Central memory CD8-positive, alpha-beta T cell (primary cell): ENCODE results near the gene SH2D4B.

Experiments
- ATAC-seq: fragments of 150-1000 bp; cut with Tn5 transposase; replicated peaks from 2 replicates; pipeline ENCODE4 v1.10.0; 2022; ENCODE audit warnings: mild to moderate bottlenecking, moderate FRiP score, moderate number of reproducible peaks; ENCODE audit not compliant: poor library complexity, severe bottlenecking; ENCODE audit errors: extremely low read depth
- DNase-seq, 2 donors: peaks; one replicate each; pipeline ENCODE4 v3.0.0; 2021; ENCODE audit warnings: low spot score in 2 of 2
- H3K27ac Mint-ChIP-seq: one replicate; pipeline ENCODE4 v1.8.0; 2022; ENCODE audit warnings: low read depth, mild to moderate bottlenecking, moderate library complexity, mixed read lengths
- H3K27me3 Mint-ChIP-seq: one replicate; pipeline ENCODE4 v1.8.0; 2022; ENCODE audit warnings: mixed read lengths
- H3K36me3 Mint-ChIP-seq: one replicate; pipeline ENCODE4 v1.8.0; 2022; ENCODE audit warnings: mild to moderate bottlenecking, moderate library complexity, mixed read lengths; ENCODE audit not compliant: insufficient read depth
- H3K4me1 Mint-ChIP-seq: one replicate; pipeline ENCODE4 v1.8.0; 2022; ENCODE audit warnings: mixed read lengths
- H3K4me3 Mint-ChIP-seq: one replicate; pipeline ENCODE4 v1.8.0; 2022; ENCODE audit warnings: mild to moderate bottlenecking, moderate library complexity, mixed read lengths
- H3K9me3 Mint-ChIP-seq: one replicate; pipeline ENCODE4 v1.8.0; 2022; ENCODE audit warnings: mixed read lengths

SH2D4B gene

DNA sequence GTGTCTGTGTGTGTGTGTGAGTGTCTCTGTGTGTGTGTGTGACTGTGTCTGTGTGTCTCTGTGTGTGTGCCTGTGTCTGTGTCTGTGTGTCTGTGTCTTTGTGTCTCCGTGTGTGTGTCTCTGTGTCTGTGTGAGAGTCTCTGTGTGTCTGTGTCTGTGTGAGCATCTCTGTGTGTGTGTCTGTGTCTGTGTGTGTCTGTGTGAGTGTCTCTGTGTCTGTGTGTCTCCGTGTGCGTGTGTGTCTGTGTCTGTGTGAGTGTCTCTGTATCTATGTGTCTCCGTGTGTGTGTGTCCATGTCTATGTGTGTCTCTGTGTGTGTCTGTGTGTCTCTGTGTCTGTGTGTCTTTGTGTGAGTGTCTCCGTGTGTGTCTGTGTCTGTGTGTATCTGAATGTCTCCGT is 120.4 kb downstream of the SH2D4B start:
- Mint-ChIP-seq H3K4me3 (no peak overlapping the region), H3K27ac (no peak overlapping the region), H3K9me3 (no peaks in the 10 kb centered on the region), H3K27me3 (peaks cover 12% of the 10 kb centered on the region), H3K36me3 (no peaks in the 10 kb centered on the region), H3K4me1 (peaks cover 5% of the 10 kb centered on the region)
- no peak for DNase-seq
- ATAC-seq, result no peak

DNA sequence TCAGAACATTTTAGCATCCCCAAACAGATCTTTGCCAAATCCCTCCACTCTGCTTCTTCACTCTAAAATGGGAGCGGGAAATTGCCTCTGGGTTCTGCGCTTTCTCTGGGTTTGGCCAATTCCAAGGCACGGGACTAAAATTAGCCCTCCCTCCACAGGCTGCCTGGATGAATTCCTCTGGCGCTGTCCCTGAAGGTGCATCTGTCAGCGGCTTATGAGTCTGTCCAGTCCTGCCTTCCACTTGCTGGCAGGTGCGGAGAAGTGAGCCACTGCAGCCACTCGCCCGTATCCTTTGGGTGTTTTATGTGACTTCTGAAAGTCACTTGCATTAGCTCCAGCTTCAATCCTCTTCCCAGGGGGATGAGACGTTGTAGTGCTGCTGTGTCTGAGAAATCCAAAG is 121.6 kb downstream of the SH2D4B start:
- DNase-seq, result no peak

DNA sequence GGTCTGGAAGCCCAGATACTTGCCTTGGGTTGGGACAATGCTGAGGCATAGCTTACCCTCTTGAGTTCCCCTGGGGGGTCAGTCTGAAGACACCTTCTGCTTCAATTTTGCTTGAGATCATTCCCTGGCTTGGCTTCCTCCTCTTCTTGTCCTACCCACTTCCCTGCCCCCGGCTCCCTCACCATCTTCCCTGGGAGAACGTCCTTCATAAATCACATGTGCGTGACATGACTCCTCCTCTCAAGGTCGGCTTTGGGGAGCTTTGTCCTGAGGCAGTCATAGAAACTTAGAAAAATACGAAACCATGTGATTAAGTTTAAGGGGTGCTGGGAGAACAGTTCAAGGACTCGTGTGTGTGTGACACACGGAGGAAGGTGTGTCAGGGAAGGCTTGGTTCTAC is 122.6 kb downstream of the SH2D4B start:
- ATAC-seq (no peak), DNase-seq (no peak)
- Mint-ChIP-seq H3K4me1 (peaks cover 5% of the 10 kb centered on the region), H3K27me3 (peaks cover 22% of the 10 kb centered on the region), H3K36me3 (no peaks in the 10 kb centered on the region), H3K27ac (no peak overlapping the region), H3K4me3 (no peak overlapping the region), H3K9me3 (no peaks in the 10 kb centered on the region)

More for the DNA sequence above, 121.6 kb downstream of the SH2D4B start:
- H3K9me3 Mint-ChIP-seq, result no peaks in the 10 kb centered on the region
- no peak overlapping the region for H3K4me3 Mint-ChIP-seq
- no peak for ATAC-seq
- H3K36me3 Mint-ChIP-seq, result no peaks in the 10 kb centered on the region
- H3K27me3 Mint-ChIP-seq, result peaks cover 19% of the 10 kb centered on the region
- H3K27ac Mint-ChIP-seq, result no peak overlapping the region
- H3K4me1 Mint-ChIP-seq, result peaks cover 5% of the 10 kb centered on the region

DNA sequence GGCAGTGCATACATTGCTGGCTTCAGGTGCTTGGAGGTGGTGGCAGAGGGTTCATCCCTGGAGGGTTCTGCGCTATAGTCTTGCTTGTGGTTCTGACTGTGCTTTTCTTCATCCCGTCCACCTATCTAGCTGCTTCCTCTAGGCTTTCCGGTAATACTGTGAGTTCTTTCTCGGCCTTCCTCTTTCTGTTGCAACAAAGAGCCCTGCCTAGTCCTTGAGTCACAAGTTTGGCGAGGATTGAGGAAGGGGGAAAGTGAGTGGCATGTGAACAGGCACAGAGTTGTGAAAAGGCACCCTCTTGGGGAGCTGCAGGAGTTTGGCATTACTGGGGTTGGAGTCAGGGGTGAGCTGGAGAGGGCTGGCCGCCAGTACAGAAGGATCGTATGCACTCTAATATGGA is 123.0 kb downstream of the SH2D4B start:
- Mint-ChIP-seq H3K36me3 (no peaks in the 10 kb centered on the region), H3K27ac (no peak overlapping the region), H3K4me1 (peaks cover 5% of the 10 kb centered on the region), H3K4me3 (no peak overlapping the region), H3K27me3 (peaks cover 27% of the 10 kb centered on the region), H3K9me3 (no peaks in the 10 kb centered on the region)
- ATAC-seq (no peak), DNase-seq (no peak)

DNA sequence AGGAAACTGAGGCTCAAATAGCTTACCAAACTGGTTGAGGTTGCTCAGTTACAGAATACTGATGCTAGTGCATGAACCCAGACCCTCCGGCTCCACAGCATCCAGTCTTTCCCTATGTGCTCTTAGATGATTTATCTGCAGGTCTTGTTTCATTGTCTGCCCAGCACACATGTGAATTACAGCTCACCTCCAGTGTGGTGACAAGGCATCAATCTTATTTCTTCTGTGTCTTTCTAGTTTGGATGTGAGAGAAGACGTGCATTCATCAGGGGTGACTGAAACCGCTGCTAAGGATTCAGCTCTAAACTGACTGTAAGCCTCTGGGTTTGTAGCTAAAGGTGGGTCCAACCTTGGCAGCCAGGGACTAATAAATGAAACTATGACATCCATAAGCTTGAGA is 123.8 kb downstream of the SH2D4B start:
- Mint-ChIP-seq H3K27ac (no peak overlapping the region), H3K36me3 (no peaks in the 10 kb centered on the region), H3K4me1 (peaks cover 5% of the 10 kb centered on the region), H3K4me3 (no peak overlapping the region), H3K27me3 (peaks cover 33% of the 10 kb centered on the region), H3K9me3 (no peaks in the 10 kb centered on the region)
- no peak for ATAC-seq
- DNase-seq, result no peak

DNA sequence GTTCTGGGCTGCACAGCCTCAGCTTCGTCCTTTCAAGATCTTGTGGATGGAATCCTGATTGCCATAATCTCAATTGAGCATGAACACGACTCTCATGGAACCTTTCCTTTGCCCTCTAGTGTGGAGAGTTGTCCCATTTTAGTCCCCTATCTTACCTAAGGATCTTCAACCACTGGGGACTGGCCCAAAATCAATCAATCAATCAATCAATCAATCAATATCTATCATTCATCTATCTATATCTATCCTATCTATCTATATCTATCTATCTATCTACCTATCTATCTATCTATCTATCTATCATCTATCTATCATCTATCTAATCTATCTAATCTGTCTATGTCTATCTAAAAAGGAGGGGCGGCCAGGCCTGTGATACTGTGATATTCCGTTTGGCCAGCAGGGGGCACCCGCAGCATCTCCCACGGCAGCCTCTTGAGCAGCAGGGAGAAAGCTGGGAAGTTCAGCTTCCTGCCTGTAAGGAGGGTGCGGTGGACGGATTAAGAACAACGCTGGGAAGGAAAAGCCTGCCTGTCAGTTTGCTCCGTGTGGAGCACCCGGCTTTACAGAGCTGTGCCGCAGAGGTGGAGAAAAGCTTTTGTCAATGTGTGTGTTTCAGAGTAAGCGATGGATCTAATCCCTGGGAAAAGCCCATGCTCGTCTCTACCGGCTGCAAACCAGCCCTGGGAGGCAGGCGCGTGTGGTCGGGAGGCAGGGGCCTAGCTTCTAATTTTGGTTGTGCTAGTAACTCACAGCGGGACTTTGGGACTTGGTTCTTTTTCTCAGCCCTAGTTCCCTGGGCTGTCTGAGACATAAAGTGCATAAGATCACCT is 124.9 kb downstream of the SH2D4B start:
- Mint-ChIP-seq H3K4me1 (peaks cover 5% of the 10 kb centered on the region), H3K27me3 (peaks cover 33% of the 10 kb centered on the region), H3K27ac (no peak overlapping the region), H3K9me3 (no peaks in the 10 kb centered on the region), H3K4me3 (peak overlapping the region; percentile 29), H3K36me3 (no peaks in the 10 kb centered on the region)
- ATAC-seq (no peak), DNase-seq (peak; percentile 50 to 51)

DNA sequence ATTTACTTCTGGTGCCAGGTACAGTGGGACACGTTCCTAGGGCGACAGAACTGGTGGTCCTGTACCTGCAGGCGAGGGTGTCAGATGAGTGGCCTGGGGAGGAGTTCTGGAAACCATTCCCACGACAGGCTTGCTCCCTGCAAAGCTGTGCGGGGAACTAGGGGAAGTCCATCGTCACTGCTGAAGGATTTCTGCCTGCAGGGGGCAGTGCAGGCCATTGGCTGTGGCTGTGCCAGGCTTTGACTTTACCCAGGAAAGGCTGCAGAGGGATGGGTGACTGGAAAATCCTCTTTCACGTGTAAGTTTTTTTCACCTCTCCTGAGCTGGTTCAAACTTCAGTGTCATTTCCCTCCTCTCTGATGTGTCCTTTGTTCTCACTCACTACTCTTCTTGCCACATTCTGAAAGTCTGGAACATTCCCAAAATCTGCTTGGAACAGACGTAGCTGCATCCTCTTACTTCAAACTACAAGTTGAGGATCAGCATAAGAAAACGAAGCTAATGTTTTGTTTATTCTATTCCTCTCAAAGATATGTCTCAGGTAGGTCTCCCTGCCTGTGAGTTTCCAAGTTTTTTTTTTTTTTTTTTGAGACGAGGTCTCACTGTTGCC is 126.5 kb downstream of the SH2D4B start:
- peaks cover 5% of the 10 kb centered on the region for H3K4me1 Mint-ChIP-seq
- no peaks in the 10 kb centered on the region for H3K9me3 Mint-ChIP-seq
- H3K36me3 Mint-ChIP-seq, result no peaks in the 10 kb centered on the region
- DNase-seq (no peak), ATAC-seq (peak; percentile 8)
- H3K27me3 Mint-ChIP-seq, result peaks cover 33% of the 10 kb centered on the region
- no peak overlapping the region for H3K27ac Mint-ChIP-seq
- no peak overlapping the region for H3K4me3 Mint-ChIP-seq

DNA sequence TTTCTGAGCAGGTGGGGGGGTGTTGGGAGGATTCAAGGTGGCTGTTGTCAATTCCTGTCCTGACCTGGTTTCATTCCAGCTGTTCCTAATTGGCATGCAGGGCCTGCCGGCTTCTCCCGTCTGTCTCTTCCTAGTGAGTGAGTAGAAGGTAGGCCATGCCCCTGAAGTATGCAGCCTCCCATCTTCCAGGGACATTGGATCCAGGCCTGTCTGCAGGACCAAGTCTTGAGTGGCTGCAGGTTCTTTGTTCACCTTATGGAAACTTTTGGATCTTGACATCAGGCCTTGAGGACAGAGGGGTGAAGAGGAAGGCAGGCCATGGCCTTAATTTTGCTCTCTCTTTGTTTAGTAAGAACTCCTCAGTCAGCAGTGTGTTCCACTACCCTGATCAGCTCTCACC is 131.8 kb downstream of the SH2D4B start:
- Mint-ChIP-seq H3K4me3 (no peak overlapping the region), H3K36me3 (no peaks in the 10 kb centered on the region), H3K4me1 (no peaks in the 10 kb centered on the region), H3K27me3 (peaks cover 12% of the 10 kb centered on the region), H3K9me3 (no peaks in the 10 kb centered on the region), H3K27ac (no peak overlapping the region)
- ATAC-seq (no peak), DNase-seq (no peak)

DNA sequence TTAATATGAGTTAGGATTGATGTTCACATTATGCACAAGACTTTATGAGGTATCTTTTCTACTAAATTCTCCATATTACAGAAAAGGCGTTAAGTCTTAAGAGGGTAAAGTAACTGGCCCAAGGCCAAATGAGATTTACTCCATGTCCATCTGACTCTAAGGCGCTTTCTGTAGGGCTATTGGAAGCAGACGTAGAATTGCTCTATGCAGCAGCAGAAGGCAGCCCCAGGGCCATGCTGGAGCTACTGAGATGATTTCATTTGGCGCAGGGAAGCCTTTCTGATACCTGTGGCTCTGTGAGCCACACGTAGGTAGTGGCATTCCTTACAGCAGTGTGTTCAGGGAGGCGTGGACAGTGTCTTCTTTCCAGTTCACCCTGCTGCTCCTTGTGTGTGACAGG is 133.1 kb downstream of the SH2D4B start:
- no peak for ATAC-seq
- Mint-ChIP-seq H3K36me3 (no peaks in the 10 kb centered on the region), H3K4me1 (no peaks in the 10 kb centered on the region), H3K27me3 (peaks cover 6% of the 10 kb centered on the region), H3K27ac (no peak overlapping the region), H3K9me3 (no peaks in the 10 kb centered on the region), H3K4me3 (no peak overlapping the region)
- DNase-seq, result no peak

DNA sequence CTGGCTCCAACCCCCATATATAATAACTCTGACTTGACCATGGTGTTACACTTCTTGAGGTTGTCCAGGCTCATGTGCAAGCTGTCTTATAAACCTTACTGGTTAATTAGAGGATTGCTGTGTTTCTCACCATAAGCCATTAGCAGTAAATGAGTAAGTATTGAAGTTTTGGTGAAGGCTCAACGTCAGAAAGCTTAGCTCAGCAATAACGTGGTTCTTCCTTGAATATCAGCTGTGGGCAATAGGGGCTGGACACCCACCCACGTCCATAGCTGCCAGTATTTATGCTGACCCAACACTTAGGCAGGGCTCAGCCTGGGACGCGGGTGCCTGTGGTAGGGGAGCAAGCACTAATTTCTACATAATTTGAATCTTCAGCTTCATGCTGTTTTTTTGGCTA is 134.1 kb downstream of the SH2D4B start:
- Mint-ChIP-seq H3K9me3 (no peaks in the 10 kb centered on the region), H3K27ac (no peak overlapping the region), H3K27me3 (no peaks in the 10 kb centered on the region), H3K36me3 (no peaks in the 10 kb centered on the region), H3K4me1 (no peaks in the 10 kb centered on the region), H3K4me3 (no peak overlapping the region)
- no peak for DNase-seq
- ATAC-seq, result no peak

DNA sequence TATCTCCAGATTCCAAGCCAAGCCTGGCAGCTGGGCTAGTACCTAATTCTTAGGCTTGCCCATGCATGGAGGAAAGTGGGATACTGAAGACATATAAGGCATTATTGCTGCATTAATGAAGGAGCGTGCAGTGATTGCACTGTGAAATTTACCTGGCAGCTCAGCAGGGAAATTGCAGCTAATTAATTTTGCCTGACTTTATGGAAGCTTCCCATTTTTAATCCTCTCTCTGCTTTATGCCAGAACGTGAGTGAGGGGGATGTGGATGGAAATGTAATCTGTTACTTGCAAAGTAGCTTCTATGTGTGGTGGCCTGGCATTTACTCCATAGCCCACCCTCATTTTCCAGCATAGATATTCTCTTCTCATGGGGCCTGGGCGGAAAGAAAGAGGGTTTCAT is 134.9 kb downstream of the SH2D4B start:
- ATAC-seq, result no peak
- Mint-ChIP-seq H3K4me1 (no peaks in the 10 kb centered on the region), H3K27ac (no peak overlapping the region), H3K9me3 (no peaks in the 10 kb centered on the region), H3K27me3 (no peaks in the 10 kb centered on the region), H3K4me3 (no peak overlapping the region), H3K36me3 (no peaks in the 10 kb centered on the region)
- DNase-seq, result no peak

DNA sequence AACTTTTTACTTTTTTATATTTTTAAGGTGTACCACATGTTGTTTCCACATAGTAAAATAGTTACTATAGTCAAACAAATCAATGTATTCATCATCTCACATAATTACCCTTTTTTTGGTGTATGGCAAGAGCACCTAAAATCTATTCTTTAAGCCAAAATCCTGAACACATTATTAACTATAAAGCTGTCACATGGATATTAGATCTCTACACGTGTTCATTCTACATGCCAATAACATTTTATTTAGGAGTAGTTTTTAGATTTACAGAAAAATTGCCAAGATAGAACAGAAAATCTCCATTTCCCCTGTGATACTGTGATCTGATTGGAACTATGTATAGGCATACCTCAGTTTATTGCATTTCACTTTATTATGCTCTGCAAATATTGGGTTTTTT is 137.1 kb downstream of the SH2D4B start:
- Mint-ChIP-seq H3K36me3 (no peaks in the 10 kb centered on the region), H3K27me3 (peaks cover 11% of the 10 kb centered on the region), H3K27ac (no peak overlapping the region), H3K4me3 (no peak overlapping the region), H3K9me3 (no peaks in the 10 kb centered on the region), H3K4me1 (no peaks in the 10 kb centered on the region)
- ATAC-seq (no peak), DNase-seq (no peak)

DNA sequence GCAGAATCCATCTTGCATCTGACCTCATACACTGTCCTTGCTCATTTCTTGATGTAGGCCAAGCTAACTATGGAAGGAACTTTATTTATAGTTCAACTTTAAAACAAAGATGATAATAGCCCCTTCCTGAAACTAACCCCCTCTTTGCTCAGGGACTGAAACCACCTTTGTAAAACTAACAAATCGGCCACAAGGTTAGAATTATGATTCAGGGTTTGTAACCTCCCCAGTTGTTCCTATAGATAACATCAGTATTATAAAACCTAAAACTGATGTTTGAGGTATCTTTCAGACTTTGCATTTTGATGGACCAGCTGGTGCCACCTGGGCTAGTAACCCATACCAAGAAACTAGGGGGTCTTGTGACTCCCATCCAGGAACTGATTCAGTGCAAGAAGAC is 143.4 kb downstream of the SH2D4B start:
- H3K27ac Mint-ChIP-seq, result no peak overlapping the region
- H3K4me1 Mint-ChIP-seq, result no peaks in the 10 kb centered on the region
- DNase-seq (no peak), ATAC-seq (no peak)
- H3K9me3 Mint-ChIP-seq, result no peaks in the 10 kb centered on the region
- H3K4me3 Mint-ChIP-seq, result no peak overlapping the region
- no peaks in the 10 kb centered on the region for H3K36me3 Mint-ChIP-seq
- H3K27me3 Mint-ChIP-seq, result peaks cover 11% of the 10 kb centered on the region
